HG03064 (cell line): ENCODE results near the gene RIPK3.
A peak's percentile ranks its signal among the peaks of the same experiment; 100 is the strongest.
"Not testable (repeated sequence)": the region's sequence is repeated elsewhere in the genome, so short reads cannot be mapped to it uniquely, and the experiment has no call there.

ENCODE experiments used
- ATAC-seq: cut with Tn5 transposase; IDR thresholded peaks from one replicate; pipeline ENCODE4 v1.9.1; 2021; ENCODE audit warnings: low read depth; ENCODE audit not compliant: unreplicated experiment

Gene RIPK3

DNA sequence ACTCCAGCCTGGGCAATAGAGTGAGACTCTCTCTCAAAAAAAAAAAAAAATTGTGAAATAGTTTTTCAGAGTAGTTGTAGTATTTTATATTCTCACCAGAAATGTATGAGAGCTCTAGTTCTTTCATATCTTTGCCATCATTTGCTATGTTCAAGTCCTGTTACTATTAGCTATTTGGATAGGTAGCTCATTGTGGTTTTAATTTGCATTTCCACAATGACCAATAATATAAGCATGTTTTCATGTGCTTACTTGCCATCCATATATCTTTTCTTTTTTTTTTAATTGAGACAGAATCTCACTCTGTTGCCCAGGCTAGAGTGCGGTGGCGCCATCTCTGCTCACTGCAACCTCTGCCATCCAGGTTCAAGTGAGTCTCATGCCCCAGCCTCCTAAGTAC, 8.4 kb upstream of the RIPK3 start:
- no peak for ATAC-seq

- no peak for ATAC-seq
Measured at GRCh38 chr14:24347134-24347533, 7.3 kb upstream of the RIPK3 start.

DNA sequence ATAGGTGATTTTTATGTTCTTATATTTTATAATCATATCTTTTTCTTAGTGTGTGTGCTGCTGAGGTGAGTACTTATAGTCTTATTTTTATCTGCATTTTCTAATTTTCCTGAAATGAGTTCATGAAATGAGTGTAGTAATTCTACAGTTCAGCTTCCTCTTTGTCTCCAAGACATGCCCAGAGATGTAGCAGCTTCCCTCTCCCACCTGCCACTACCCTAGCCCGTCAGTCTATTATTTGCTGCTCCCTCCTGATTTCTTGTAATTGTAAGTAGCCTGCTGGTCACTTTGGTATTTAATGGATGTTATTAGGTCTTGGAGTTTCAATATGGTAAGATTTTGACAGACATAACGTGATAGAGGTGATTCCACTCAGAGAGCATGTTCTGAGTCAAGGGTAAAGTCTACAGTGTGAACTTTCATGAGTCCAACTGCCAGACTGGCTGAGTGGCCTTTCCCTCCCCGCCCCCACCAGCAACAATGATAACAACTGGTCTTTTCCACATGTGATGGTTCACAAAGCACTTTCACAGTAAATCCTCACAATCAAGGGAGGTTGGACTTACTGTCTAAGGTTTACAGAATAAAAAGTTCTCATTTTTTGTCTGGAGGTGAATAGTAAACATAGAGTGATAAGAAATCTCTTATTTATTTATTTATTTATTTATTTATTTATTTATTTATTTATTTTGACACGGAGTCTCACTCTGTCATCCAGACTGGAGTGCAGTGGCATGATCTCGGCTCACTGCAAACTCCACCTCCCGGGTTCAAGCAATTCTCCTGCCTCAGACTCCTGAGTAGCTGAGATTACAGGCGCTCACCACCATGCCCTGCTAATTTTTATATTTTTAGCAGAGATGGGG, 4.2 kb upstream of the RIPK3 start:
- no peak for ATAC-seq

- no peak for ATAC-seq
Measured at GRCh38 chr14:24342889-24343288, 3.1 kb upstream of the RIPK3 start.

DNA sequence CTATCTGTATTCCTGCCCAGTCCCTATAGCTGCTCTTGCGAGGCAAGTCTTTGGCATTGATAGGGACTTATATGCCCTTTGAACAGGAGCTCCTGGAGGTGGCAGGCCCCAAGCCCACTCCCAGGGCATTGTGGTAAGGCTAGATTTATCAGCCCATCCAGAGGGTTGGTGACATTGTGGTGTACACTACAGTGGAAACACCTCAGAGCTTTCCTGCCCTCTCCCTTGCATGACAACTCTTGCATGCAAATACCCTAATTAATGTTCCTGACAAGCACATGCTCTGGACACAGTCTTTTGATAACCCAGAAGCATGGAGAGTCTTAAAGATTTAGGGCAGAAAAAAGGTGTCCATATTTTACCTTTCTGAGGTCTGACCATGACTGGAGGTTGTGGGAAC, 815 bp upstream of the RIPK3 start:
- no peak for ATAC-seq

- no peak for ATAC-seq
Measured at GRCh38 chr14:24338843-24339242, 948 bp downstream of the RIPK3 start.

DNA sequence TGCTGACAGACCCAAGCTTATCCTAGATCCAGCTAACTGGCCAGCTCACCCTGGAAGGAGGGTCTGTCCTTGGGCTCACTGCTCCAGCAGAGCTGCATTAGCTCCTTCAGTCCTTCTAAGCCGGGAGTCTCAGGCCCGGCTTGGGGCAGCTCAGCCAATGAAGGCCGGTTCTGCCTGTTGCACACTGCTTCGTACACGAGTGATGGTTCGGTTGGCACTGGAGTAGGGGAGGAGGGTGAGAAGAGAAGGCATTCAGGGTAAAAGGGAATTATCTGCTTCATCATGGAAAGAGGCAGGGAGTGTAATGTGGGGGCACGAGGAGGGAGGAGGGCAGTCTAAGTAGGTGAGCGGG, 2.0 kb downstream of the RIPK3 start:
- no peak for ATAC-seq

DNA sequence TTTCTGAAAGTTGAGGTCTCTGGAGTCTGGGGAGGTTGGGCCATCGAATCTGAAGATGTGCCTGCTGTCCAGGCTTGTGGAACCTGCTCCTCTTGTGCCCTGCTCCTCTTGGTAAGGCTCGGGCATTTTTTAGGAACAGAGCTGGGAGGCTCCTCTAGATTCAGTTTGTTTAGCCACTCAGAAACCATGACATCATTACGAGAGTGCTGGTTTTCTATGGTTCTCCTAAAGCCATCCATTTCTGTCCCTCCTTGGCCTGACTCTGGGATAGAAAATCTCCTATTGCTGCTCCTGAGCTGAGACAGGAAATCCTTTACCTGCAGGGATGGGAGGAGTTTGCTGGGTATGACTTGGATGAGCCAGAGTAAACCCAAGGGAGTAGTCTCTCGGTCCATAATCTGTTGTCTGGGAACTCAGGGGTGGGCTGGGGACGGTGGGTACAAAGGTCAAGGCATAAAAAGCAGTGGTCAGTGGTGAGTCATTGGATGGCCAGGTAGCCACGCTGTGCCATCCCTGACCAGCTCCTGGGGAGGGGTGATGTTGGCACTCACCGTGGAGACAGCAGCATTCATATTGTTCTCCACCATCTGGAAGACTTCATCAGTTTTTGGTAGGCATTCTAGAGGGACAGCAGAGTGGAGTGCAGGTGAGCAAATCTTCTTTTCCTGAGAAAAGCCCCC, 2.5 kb downstream of the RIPK3 start:
- ATAC-seq = no peak

DNA sequence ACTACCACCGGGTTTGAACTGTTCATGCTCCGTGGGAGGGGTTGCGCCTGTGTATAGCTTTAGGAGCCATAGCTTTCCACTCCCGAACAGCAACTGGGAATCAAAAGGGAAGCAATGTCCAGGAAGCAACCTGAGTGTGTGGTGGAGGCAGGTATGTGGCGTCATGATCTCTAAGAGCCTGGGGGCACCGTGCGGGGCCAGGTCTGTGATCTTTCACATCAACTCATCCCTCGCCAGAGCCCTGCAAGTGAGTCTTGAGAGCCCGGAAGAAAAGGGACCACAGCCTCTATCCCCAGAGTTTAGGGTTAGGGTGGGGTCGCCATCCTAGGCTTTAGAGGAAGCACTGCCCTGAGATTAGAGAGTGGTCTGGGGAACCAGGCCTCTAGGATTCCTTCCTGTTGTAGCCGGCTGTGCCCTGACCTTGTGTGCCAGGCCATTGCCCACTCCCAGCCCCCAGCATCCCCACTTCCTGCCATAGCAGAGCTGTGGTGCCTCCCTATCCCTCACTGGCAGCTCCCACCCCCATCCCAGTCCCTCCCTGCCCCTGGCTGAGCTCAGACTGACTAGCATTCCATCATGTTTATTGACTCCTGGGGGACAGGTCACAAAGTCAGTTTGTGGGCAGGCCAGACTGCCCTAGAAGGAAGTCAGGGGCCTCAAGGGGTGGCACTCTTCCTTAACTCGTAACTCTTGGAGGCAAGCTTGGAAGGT, 4.2 kb downstream of the RIPK3 start:
- no peak for ATAC-seq

DNA sequence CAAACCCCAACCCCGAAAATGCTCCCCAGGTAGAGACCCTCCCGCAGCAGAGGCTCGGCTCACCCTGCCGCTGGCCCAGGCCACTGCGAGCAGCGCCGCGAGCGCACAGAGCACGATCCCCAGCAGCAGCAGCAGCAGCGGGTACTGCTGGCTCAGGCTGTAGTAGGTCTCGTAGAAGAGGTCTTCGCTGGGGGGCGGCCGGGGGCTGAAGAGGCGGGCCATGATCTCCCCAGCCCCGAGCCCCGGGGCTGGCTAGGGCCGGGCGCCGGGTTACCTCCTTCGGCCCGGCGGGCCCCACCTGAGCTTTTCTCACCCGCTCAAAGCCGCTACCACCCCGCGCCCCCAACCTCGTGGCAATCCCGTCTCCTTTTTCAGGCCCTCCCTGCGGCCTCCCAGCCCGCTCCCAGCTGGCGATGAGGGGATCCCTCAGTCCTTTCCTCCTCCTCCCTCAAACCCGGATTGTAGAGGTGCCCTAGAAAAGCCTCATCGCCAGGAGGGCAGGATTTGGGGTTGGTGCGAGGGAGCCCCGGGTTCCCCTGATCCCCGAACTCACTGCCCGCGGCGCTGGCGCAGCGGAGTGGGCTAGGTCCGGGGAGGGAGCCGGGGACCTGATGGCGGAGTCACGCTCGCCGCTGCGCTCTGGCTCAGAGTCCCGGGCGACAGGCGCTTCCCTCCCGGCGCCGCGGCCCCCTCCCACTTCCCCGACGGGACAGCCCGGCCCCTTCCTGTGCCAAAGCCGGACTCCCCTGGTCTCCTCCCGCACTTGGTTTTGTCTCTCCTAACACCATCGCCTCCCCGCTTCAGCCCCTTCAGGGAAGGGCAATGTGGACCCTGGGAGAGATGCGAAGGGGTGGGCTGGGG, 5.1 kb downstream of the RIPK3 start, which contains the start of gene ADCY4:
TSS of gene ADCY4 (minus strand) at position 641 of the 861 bp plus-strand sequence. CDS start at position 222, 419 bp downstream.
- ATAC-seq = no peak

DNA sequence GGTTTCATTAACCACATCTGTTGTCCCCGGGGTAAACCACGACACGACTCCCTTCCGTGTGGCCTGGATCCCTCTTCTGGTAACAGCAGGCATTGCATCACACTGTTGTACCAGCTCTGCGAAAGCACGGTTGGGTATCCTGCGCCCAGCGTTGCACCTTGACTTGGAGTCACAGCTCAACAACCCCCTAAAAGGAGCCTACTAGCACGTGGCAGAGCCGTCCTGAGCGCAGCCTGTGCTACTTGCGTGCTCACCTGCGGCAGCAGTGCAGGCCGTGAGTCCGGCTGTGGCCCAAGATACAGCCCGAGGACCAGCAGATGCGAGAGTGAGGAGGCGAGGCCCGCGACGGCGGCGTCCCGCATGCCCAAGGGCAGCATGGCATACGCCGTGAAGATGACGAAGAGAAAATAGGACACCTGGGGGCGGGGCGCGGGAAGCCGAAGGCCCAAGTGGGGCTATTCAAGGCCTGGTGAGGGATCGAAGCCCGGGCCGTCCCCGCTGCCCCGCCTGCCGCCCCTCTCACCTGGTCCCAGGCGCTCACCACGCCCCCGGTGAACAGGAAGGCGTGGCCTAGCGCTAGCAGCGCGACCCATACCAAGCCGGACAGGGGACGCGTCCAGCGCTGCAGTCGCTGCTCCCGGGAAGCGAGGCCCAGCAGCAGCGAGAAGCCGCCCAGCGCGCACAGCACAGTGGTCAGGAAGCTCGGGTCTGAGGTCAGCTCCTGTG, 7.4 kb downstream of the RIPK3 start:
- peak; percentile 80 for ATAC-seq

DNA sequence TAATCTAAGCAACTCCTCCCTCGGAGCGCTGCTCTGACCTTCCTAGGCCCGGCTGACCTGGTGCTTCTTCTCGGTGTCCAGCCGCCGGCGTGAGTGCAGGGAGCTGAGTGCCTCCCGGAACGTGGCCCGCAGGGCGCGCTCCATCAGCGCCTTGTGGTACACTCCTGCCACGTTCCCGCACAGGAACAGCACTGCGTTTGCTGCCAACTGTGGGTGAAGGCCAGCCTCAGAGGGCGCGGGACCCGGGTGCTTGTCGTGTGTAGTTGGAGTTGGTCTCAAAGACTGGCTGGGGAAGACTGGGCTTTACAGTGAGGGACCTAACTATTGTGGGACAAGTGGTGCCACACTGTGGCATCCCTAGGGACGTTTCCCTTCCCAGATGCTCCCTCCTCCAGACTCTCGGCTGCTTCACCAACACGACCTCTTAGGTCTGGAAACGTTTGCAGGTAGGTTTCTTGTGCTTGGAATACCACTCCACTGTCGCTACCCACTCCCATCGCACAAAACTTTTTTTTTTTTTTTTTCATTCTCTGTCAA, 8.0 kb downstream of the RIPK3 start:
- no peak for ATAC-seq

GRCh38 chr14:24330973-24331674, 8.7 kb downstream of the RIPK3 start:
- ATAC-seq = no peak

DNA sequence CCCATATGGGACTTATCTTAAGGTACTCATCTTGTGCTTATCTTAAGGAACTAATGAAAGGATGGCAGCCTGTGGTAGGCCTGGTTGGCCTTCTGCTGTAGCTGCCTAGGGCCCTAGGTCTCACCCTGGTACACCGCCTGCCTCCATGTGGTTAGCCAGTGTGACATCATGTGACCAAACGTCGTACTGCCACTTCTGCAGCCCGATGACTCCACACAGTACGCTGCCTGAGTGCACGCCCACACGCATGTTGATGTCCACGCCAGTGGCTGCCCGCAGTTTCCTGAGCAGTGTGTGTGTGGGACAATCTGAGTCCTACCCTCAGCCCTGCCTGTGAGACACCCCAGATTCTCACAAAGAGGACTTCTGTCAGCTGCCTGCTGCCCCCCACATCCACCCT, 10.1 kb downstream of the RIPK3 start:
- no peak for ATAC-seq

- no peak for ATAC-seq
Measured at GRCh38 chr14:24329073-24329663, 10.6 kb downstream of the RIPK3 start.

GRCh38 chr14:24327914-24328313, 11.9 kb downstream of the RIPK3 start:
- ATAC-seq = not testable (repeated sequence)

- no peak for ATAC-seq
Measured at GRCh38 chr14:24327303-24327702, 12.5 kb downstream of the RIPK3 start.

DNA sequence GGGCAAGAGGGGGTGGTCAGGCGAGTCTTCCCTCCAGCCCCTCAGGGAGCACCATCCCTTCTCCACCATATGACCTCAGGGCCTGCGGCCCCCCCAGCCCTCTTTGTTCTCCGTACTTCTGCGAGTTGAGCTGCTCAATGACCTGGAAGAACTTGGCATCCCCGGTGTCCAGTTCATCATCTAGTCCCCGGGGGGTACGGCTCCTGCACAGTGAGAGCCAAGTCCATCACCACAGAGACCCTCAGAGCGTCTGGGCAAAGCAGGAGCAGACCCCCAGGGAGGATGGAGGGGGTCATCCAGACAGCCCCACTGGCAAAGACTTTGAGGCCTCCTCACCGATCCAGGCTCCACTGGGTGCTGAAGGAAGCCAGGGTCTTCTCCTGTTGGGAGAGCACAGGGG, 13.8 kb downstream of the RIPK3 start:
- ATAC-seq = no peak
